Activated CD8-positive, alpha-beta T cell treated with anti-CD3 and anti-CD28 coated beads for 36 hours (primary cell): Measurements from ENCODE around the gene C1QTNF8. TPM values are rescaled to one million over a fixed set of nuclear protein-coding genes. Genes with fewer than 3 reads are reported as not detected.

Experiments used
- ATAC-seq: fragments of 200-7000 bp; cut with Tn5 transposase; one replicate; pipeline ENCODE4 v1.10.0; 2021; ENCODE audit warnings: mild to moderate bottlenecking, moderate library complexity
- CTCF ChIA-PET: fragments of 350-600 bp; sonication (Branson Sonifier 250); formaldehyde crosslinking; loops from one replicate; lab custom pipeline; 2021; ENCODE audit warnings: antibody characterized with exemption; lab: Charles Lee
- POLR2A ChIA-PET: fragments of 350-600 bp; sonication (Branson Sonifier 250); formaldehyde crosslinking; loops from one replicate; lab custom pipeline; 2021; ENCODE audit warnings: antibody characterized with exemption; lab: Charles Lee
- DNase-seq: peaks from one replicate; pipeline ENCODE4 v3.0.0-alpha.2; 2020
- H3K27ac Mint-ChIP-seq: one replicate; pipeline ENCODE4 v1.8.0; 2021; ENCODE audit warnings: mild to moderate bottlenecking, mixed read lengths
- H3K27me3 Mint-ChIP-seq: one replicate; pipeline ENCODE4 v1.8.0; 2021; ENCODE audit warnings: mixed read lengths
- H3K36me3 Mint-ChIP-seq: one replicate; pipeline ENCODE4 v1.8.0; 2021; ENCODE audit warnings: low read depth, mixed read lengths
- H3K4me1 Mint-ChIP-seq: one replicate; pipeline ENCODE4 v1.8.0; 2021; ENCODE audit warnings: low read depth, mixed read lengths
- H3K4me3 Mint-ChIP-seq: one replicate; pipeline ENCODE4 v1.8.0; 2021; ENCODE audit warnings: mild to moderate bottlenecking, moderate library complexity, mixed read lengths
- H3K9me3 Mint-ChIP-seq: one replicate; pipeline ENCODE4 v1.8.0; 2021; ENCODE audit warnings: mixed read lengths
- CTCF ChIP-seq: fragments of 200-600 bp; IDR thresholded peaks from one replicate; pipeline ENCODE4 v1.8.0; 2022; ENCODE audit warnings: antibody characterized with exemption, mild to moderate bottlenecking
- intact Hi-C: fragments of 100-400 bp; cut with micrococcal nuclease; formaldehyde crosslinking; loops from one replicate; pipeline ENCODE4 v1.10.0; 2022
- total RNA-seq, 2 experiments: library from RNA; stranded (reverse); gene quantifications; one replicate each; pipeline ENCODE4 v1.2.3, GENCODE V29; 2021

The C1QTNF8 gene
- total RNA-seq, 2 experiments from 2014 or later = not detected

- Mint-ChIP-seq H3K9me3 (no peaks in the 10 kb centered on the region), H3K36me3 (no peaks in the 10 kb centered on the region), H3K27me3 (no peaks in the 10 kb centered on the region), H3K27ac (no peak overlapping the region), H3K4me1 (no peaks in the 10 kb centered on the region), H3K4me3 (no peak overlapping the region)
- POLR2A ChIA-PET = no interaction called here
- no peak for TF ChIP-seq CTCF
- no peak for DNase-seq
- CTCF ChIA-PET = no interaction called here
- intact Hi-C loops = no loop called here
- no peak for ATAC-seq
These were observed 20.6 kb upstream of the C1QTNF8 start for GRCh38 chr16:1116693-1117077.

- Mint-ChIP-seq H3K27me3 (no peaks in the 10 kb centered on the region), H3K27ac (no peak overlapping the region), H3K4me1 (no peaks in the 10 kb centered on the region), H3K36me3 (no peaks in the 10 kb centered on the region), H3K4me3 (no peak overlapping the region), H3K9me3 (no peaks in the 10 kb centered on the region)
- ChIA-PET CTCF (interaction anchor here (0.6 kb wide), 1 partner anchor 765 kb away, joined by 3 read pairs; no protein-coding TSS in a partner anchor), POLR2A (no interaction called here)
- DNase-seq = no peak
- intact Hi-C loops = no loop called here
- TF ChIP-seq CTCF = no peak
- ATAC-seq = no peak
These were observed 18.0 kb upstream of the C1QTNF8 start for GRCh38 chr16:1113889-1114526.

GRCh38 chr16:1113489-1113888 lies 17.4 kb upstream of the C1QTNF8 start:
- POLR2A ChIA-PET = no interaction called here

DNA sequence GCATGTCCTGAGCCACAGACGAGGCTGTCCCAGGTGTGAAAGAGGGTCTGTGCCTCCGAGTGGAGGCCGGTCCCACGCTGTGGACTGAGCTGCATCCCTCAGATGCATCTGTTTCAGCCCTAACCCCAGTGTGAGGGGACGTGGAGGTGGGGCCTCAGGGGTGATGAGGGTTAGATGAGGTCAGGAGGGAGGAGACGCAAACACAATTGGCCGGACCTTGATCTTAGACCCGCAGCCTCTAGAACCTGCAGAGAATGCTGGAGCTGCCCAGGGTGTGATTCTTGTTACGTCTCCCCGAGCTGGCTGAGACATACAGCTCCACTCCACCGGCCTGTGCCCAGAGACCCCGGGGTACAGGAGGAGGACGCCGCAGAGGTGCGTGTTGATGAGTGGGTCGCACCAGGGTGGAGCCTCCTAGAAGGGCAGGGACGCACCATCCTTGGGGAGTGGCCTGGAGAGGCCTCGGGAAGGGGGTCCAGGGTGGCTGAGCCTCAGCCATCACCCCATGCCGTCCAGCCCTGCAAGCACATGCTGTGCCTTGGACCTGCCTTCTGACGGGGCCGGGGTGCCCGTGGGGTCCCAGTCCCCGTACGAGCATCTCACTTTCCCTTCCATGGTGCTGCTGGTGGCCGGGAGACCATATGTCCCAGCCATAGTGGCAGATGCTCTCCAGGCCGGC lies 16.6 kb upstream of the C1QTNF8 start:
- DNase-seq (no peak), ATAC-seq (no peak)
- Mint-ChIP-seq H3K27ac (no peak overlapping the region), H3K4me3 (no peak overlapping the region), H3K9me3 (no peaks in the 10 kb centered on the region), H3K4me1 (no peaks in the 10 kb centered on the region), H3K27me3 (peaks cover 3% of the 10 kb centered on the region), H3K36me3 (no peaks in the 10 kb centered on the region)
- ChIA-PET POLR2A (no interaction called here), CTCF (no interaction called here)
- TF ChIP-seq CTCF = no peak
- intact Hi-C loops = no loop called here

More at GRCh38 chr16:1113489-1113888, 17.4 kb upstream of the C1QTNF8 start:
- H3K9me3 Mint-ChIP-seq = no peaks in the 10 kb centered on the region
- no peaks in the 10 kb centered on the region for H3K36me3 Mint-ChIP-seq
- CTCF ChIA-PET = interaction anchor here (0.6 kb wide), 1 partner anchor 765 kb away, joined by 3 read pairs; no protein-coding TSS in a partner anchor
- H3K27me3 Mint-ChIP-seq = peaks cover 1% of the 10 kb centered on the region
- no peaks in the 10 kb centered on the region for H3K4me1 Mint-ChIP-seq
- no peak for TF ChIP-seq CTCF
- no peak overlapping the region for H3K4me3 Mint-ChIP-seq
- no peak overlapping the region for H3K27ac Mint-ChIP-seq
- intact Hi-C loops = no loop called here
- no peak for ATAC-seq
- DNase-seq = no peak

- intact Hi-C loops = no loop called here
- H3K27ac Mint-ChIP-seq = no peak overlapping the region
- H3K4me1 Mint-ChIP-seq = no peaks in the 10 kb centered on the region
- no peaks in the 10 kb centered on the region for H3K36me3 Mint-ChIP-seq
- H3K9me3 Mint-ChIP-seq = no peaks in the 10 kb centered on the region
- no peak overlapping the region for H3K4me3 Mint-ChIP-seq
- ATAC-seq = no peak
- ChIA-PET CTCF (no interaction called here), POLR2A (no interaction called here)
- no peak for DNase-seq
- TF ChIP-seq CTCF = no peak
- H3K27me3 Mint-ChIP-seq = peaks cover 5% of the 10 kb centered on the region
These were observed 13.6 kb upstream of the C1QTNF8 start for GRCh38 chr16:1109648-1110047.
